Endodermal cell (in vitro differentiated cells): ENCODE results near the gene ZNF324. TPM values are rescaled to one million over a fixed set of nuclear protein-coding genes. Genes with fewer than 3 reads are reported as not detected.
A peak's percentile ranks its signal among the peaks of the same experiment; 100 is the strongest.

Experiments used
- DNase-seq: peaks from one replicate; pipeline ENCODE4 v3.0.0-alpha.2; 2017
- H3K27ac ChIP-seq: 2 replicates; pipeline ENCODE4 v1.5.1; 2013; ENCODE audit warnings: mild to moderate bottlenecking, low read depth, low read length, moderate library complexity
- H3K27me3 ChIP-seq: 2 replicates; pipeline ENCODE4 v1.6.1; 2013; ENCODE audit warnings: mild to moderate bottlenecking, low read length, moderate library complexity; ENCODE audit not compliant: insufficient read depth, control insufficient read depth, poor library complexity, severe bottlenecking
- H3K36me3 ChIP-seq: 2 replicates; pipeline ENCODE4 v1.7.0; 2013; ENCODE audit warnings: mild to moderate bottlenecking, low read length, moderate library complexity; ENCODE audit not compliant: control insufficient read depth, insufficient read depth
- H3K4me1 ChIP-seq: one replicate; pipeline ENCODE4 v1.7.0; 2013; ENCODE audit warnings: low read length; ENCODE audit not compliant: control insufficient read depth, insufficient read depth
- H3K4me3 ChIP-seq: 2 replicates; pipeline ENCODE4 v1.5.1; 2013; ENCODE audit warnings: mild to moderate bottlenecking, low read length, moderate library complexity
- H3K9ac ChIP-seq: 2 replicates; pipeline ENCODE4 v1.6.1; 2013; ENCODE audit warnings: mild to moderate bottlenecking, low read length, moderate library complexity; ENCODE audit not compliant: poor library complexity, severe bottlenecking; ENCODE audit errors: extremely low read depth
- H3K9me3 ChIP-seq: 2 replicates; pipeline ENCODE4 v1.6.1; 2013; ENCODE audit warnings: mild to moderate bottlenecking, low read length, moderate library complexity; ENCODE audit not compliant: control insufficient read depth
- H3K27ac Mint-ChIP-seq: 2 replicates; pipeline ENCODE4 v1.8.0; 2020; ENCODE audit warnings: mixed read lengths
- H3K27me3 Mint-ChIP-seq: 2 replicates; pipeline ENCODE4 v1.8.0; 2021; ENCODE audit warnings: mild to moderate bottlenecking, mixed read lengths; ENCODE audit not compliant: insufficient read depth
- H3K36me3 Mint-ChIP-seq: 2 replicates; pipeline ENCODE4 v1.8.0; 2020; ENCODE audit warnings: low read depth, mixed read lengths
- H3K4me1 Mint-ChIP-seq: 2 replicates; pipeline ENCODE4 v1.8.0; 2020; ENCODE audit warnings: mixed read lengths
- H3K4me3 Mint-ChIP-seq: 2 replicates; pipeline ENCODE4 v1.8.0; 2020; ENCODE audit warnings: mild to moderate bottlenecking, moderate library complexity, mixed read lengths
- H3K9me3 Mint-ChIP-seq: 2 replicates; pipeline ENCODE4 v1.8.0; 2020; ENCODE audit warnings: mild to moderate bottlenecking, mixed read lengths
- CTCF ChIP-seq: fragments of 200-600 bp; sonication (generic); conservative IDR thresholded peaks from 2 replicates; pipeline ENCODE4 v1.5.0; 2021; ENCODE audit warnings: antibody characterized with exemption, mild to moderate bottlenecking
- WGBS, 2 experiments: methylation state at CpG; one replicate each; pipeline versions ENCODE4 v1.1.5 to v1.1.7; 2013; ENCODE audit warnings: missing lambda C conversion rate in 2 of 2, mixed read lengths in 1 of 2; ENCODE audit not compliant: insufficient coverage in 1 of 2, insufficient read length in 1 of 2; 5-methylcytosine and 5-hydroxymethylcytosine counted together
- long read RNA-seq, 4 experiments: library from polyadenylated mRNA in 2 of 4; library from RNA in 1 of 4; library from capped mRNA in 1 of 4; stranded (forward) in 3 of 4; unstranded in 1 of 4; transcript quantifications; one replicate each; pipeline ENCODE4 v2.0.0, GENCODE V29; 2020 to 2021; ENCODE audit warnings: inconsistent platforms in 1 of 4
- polyA plus RNA-seq, 2 experiments: library from polyadenylated mRNA; stranded (reverse); fragments of 50-300 nt; gene quantifications; one replicate each; pipeline ENCODE4 v1.2.3, GENCODE V29; 2013
- total RNA-seq, 2 donors: library from RNA; stranded (reverse); fragmentation: NEBNext Ultra II Directional in 1 of 2; extraction: Animal tissue kit (Norgen Biotek cat#: 25700) in 1 of 2; gene quantifications; 2 replicates in 1 of 2; 3 replicates in 1 of 2; pipeline ENCODE4 v1.2.1, GENCODE V29; 2021

The ZNF324 gene
- 1 to 10 TPM; 7.0 to 8.7 TPM for total RNA-seq
- polyA plus RNA-seq (2013, experiment 1 of 2) = 5.2 TPM
- 5.5 TPM for polyA plus RNA-seq (2013, experiment 2 of 2)
- long read RNA-seq, experiment 1, partial matches to known transcripts = 1 of 1 reads
- long read RNA-seq, experiment 1, other reads (novel, unspliced or antisense) = 0 of 1 reads
- long read RNA-seq, experiment 2, transcript ZNF324-201 (4 exons, 3,000 nt) = major isoform, 5 of 11 reads
- long read RNA-seq, experiment 2, partial matches to known transcripts = 3 of 11 reads
- long read RNA-seq, experiment 2, other reads (novel, unspliced or antisense) = 3 of 11 reads
- long read RNA-seq, experiment 3, transcript ZNF324-201 (4 exons, 3,000 nt) = major isoform, 40 of 47 reads
- long read RNA-seq, experiment 3, partial matches to known transcripts = 0 of 47 reads
- long read RNA-seq, experiment 3, other reads (novel, unspliced or antisense) = 7 of 47 reads
- long read RNA-seq, experiment 4, partial matches to known transcripts = 0 of 1 reads
- long read RNA-seq, experiment 4, other reads (novel, unspliced or antisense) = 1 of 1 reads

GRCh38 chr19:58466760-58467589 lies at the start of gene ZNF324:
TSS of gene ZNF324 (plus strand) at chr19:58467080. CDS start at chr19:58469186, 2,106 bp downstream.
- Mint-ChIP-seq H3K4me1 (peaks cover 11% of the 10 kb centered on the region), H3K27me3 (peaks cover 24% of the 10 kb centered on the region), H3K27ac (peak within 1 kb of the TSS; percentile 13), H3K4me3 (peak within 1 kb of the TSS; percentile 67), H3K36me3 (peaks cover 8% of the 10 kb centered on the region), H3K9me3 (no peaks in the 10 kb centered on the region)
- Histone ChIP-seq H3K9me3 (no peaks in the 10 kb centered on the region), H3K27ac (peak within 1 kb of the TSS; percentile 60), H3K9ac (peak within 1 kb of the TSS; percentile 51), H3K4me3 (peak within 1 kb of the TSS; percentile 77), H3K4me1 (no peaks in the 10 kb centered on the region), H3K36me3 (peaks cover 5% of the 10 kb centered on the region), H3K27me3 (peaks cover 9% of the 10 kb centered on the region)
- no peak for TF ChIP-seq CTCF
- peak; percentile 99 for DNase-seq
- 0% methylated on average over 41 to 92 of the region's 92 CpGs for WGBS, 2 experiments

DNA sequence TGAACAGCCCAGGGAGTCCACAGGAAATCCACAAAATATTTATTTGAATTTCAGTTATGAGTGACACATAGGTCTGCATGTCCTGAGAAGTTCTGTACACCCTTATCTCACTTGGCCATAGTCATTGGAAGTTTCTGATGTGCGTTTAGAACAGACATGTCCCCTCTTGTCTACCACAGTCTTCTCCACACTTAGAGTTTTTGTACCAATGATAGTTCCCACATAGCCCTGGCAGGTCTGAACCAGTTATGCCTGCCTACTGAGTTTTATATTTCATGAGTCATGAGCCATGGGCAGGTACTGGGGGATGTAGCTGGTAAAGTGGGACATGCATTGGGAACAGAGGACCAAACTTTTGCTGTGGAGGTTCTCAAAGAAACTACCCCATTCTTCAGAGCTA lies 38.3 kb upstream of the ZNF324 start:
- Histone ChIP-seq H3K27me3 (no peaks in the 10 kb centered on the region), H3K36me3 (peaks cover 18% of the 10 kb centered on the region), H3K9me3 (peaks cover 55% of the 10 kb centered on the region), H3K9ac (no peak overlapping the region), H3K27ac (no peak overlapping the region), H3K4me1 (no peaks in the 10 kb centered on the region), H3K4me3 (no peak overlapping the region)
- Mint-ChIP-seq H3K27me3 (peaks cover 18% of the 10 kb centered on the region), H3K36me3 (peaks cover 27% of the 10 kb centered on the region), H3K4me1 (no peaks in the 10 kb centered on the region), H3K9me3 (peaks cover 63% of the 10 kb centered on the region), H3K27ac (no peak overlapping the region), H3K4me3 (no peak overlapping the region)
- DNase-seq = no peak
- 75% methylated on average over 1 of the region's 1 CpG; no CpG with 5 or more reads in 1 of the 2 experiments for WGBS, 2 experiments
- TF ChIP-seq CTCF = no peak

DNA sequence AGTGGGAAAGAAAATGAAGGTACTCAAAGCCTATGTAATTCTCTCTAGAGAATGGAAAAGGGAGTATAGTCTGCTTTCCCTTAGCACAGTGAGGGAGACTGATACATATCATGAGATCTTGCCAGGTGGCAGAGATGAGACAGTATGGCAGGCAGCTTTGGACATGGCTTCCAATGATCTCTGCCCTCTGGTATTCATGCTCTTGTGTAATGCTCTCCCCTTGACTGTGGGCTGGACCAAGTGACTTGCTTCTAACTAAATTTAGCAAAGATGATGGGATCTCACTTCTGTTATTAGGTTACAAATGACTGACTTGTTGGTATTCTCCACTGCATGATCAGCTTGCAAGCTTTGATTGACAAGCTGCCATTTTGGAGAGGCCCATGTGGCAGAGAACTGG lies 37.1 kb upstream of the ZNF324 start:
- Mint-ChIP-seq H3K27ac (no peak overlapping the region), H3K4me3 (no peak overlapping the region), H3K4me1 (no peaks in the 10 kb centered on the region), H3K27me3 (peaks cover 18% of the 10 kb centered on the region), H3K9me3 (peaks cover 73% of the 10 kb centered on the region), H3K36me3 (peaks cover 37% of the 10 kb centered on the region)
- Histone ChIP-seq H3K36me3 (peaks cover 29% of the 10 kb centered on the region), H3K4me1 (no peaks in the 10 kb centered on the region), H3K4me3 (peak overlapping the region; percentile 22), H3K27me3 (no peaks in the 10 kb centered on the region), H3K9me3 (peaks cover 66% of the 10 kb centered on the region), H3K27ac (no peak overlapping the region), H3K9ac (no peak overlapping the region)
- no peak for DNase-seq
- TF ChIP-seq CTCF = no peak
